ENCODE measurements around the gene ZC3H7B. TPM values are rescaled to one million over a fixed set of nuclear protein-coding genes. Genes with fewer than 3 reads are reported as not detected.

The ZC3H7B gene
- total RNA-seq, 1 donor from 2014 or later: 66.7 TPM

DNA sequence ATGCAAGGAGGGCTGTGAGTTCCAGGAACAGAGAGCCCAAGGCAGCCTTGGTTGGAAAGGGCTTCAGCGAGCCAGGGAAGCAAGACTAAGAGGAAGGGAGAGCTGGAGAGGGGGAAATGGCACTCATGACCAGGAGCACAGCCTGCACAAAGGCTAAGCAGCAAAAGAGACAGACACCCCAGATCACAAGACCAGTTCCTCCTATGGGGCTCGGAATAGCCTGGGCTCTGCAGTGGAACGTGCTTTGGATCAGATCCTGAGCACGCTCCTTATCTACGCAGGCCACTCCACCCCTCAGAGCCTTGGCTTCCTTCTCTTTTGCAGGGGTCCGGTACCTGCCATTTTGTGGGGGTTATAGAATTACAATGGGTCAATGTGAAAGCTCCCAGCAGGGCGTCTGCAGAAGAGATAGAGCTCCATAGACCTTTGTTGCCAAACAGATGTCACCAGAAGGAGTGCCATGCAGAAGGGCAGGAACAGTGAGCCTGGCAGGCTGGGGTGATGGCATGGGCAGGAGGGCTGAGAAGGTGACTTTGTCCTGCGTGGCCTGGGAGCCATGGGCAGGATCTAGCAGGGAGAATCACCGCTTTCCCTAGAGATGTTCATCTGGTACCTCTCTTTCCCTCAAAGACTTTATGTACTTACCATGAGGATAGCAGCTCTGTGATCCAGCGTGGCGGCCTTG, 33.8 kb downstream of the ZC3H7B start:
- Histone ChIP-seq H3K9ac (ENCODE audit: low read length) (no peak overlapping the region), H4K20me1 (ENCODE audit: insufficient read depth, low read length) (peaks cover 4% of the 10 kb centered on the region), H3K4me3 (ENCODE audit: insufficient read depth, low read depth, low read length) (no peak overlapping the region), H3K27me3 (ENCODE audit: insufficient read depth, low read length) (no peaks in the 10 kb centered on the region), H3K9me3 (ENCODE audit: insufficient read depth, low read depth, low read length) (no peaks in the 10 kb centered on the region), H3K36me3 (ENCODE audit: insufficient read depth, low read length) (peaks cover 15% of the 10 kb centered on the region), H3K79me2 (ENCODE audit: insufficient read depth, low read length) (no peaks in the 10 kb centered on the region), H3K27ac (ENCODE audit: low read depth, low read length) (no peak overlapping the region), H3K4me1 (ENCODE audit: insufficient read depth, low read length) (no peaks in the 10 kb centered on the region), H2AFZ (ENCODE audit: low read depth, low read length) (no peak overlapping the region), H3K4me2 (ENCODE audit: low read length) (no peak overlapping the region)
- no peaks in the 10 kb centered on the region for H3K4me1 Mint-ChIP-seq (ENCODE audit: low read depth, unreplicated experiment)
- DNase-seq (ENCODE audit: low read depth) (no peak), FAIRE-seq (no peak)
- no peaks in the 10 kb centered on the region for H3K27me3 Mint-ChIP-seq (ENCODE audit: low read depth, unreplicated experiment)
- no peaks in the 10 kb centered on the region for H3K9me3 Mint-ChIP-seq (ENCODE audit: unreplicated experiment)
- peaks cover 17% of the 10 kb centered on the region for H3K36me3 Mint-ChIP-seq (ENCODE audit: low read depth, unreplicated experiment)
- TF ChIP-seq EZH2 (IDR thresholded peaks at IDR 0.05; ENCODE audit: insufficient read depth, low read length): no peak
- TF ChIP-seq, protein P1, sequence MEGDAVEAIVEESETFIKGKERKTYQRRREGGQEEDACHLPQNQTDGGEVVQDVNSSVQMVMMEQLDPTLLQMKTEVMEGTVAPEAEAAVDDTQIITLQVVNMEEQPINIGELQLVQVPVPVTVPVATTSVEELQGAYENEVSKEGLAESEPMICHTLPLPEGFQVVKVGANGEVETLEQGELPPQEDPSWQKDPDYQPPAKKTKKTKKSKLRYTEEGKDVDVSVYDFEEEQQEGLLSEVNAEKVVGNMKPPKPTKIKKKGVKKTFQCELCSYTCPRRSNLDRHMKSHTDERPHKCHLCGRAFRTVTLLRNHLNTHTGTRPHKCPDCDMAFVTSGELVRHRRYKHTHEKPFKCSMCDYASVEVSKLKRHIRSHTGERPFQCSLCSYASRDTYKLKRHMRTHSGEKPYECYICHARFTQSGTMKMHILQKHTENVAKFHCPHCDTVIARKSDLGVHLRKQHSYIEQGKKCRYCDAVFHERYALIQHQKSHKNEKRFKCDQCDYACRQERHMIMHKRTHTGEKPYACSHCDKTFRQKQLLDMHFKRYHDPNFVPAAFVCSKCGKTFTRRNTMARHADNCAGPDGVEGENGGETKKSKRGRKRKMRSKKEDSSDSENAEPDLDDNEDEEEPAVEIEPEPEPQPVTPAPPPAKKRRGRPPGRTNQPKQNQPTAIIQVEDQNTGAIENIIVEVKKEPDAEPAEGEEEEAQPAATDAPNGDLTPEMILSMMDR (IDR thresholded peaks at IDR 0.05; ENCODE audit: insufficient read depth, low read depth, low read length): no peak
- no peak overlapping the region for H3K27ac Mint-ChIP-seq (ENCODE audit: unreplicated experiment)
- H3K4me3 Mint-ChIP-seq (ENCODE audit: unreplicated experiment): no peak overlapping the region

DNA sequence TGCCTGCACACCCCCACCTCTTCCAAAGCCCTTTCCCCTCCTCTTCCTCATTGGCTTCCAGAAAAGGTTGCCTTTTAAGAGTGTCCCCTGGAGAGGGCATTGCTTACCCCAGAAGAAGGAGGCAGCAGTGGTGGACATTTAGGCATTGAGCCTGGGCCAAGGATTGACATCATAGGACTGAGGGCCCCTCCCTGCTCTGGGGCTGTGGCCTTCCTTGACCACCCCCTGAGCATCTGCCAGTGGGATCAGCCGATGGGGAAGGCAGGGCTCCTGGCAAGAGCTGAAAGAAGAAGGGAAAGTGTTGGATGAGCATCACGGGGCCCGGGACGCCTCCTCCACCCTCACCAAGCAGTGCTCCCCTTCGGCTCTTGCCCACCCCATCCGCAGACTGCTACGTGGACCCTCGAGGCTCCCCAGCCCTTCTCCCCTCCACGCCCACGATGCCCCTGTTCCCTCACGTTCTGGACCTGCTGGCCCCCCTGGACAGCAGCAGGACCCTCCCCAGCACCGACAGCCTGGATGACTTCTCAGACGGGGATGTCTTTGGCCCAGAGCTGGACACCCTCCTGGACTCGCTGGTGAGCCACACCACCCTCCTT, 37.4 kb downstream of the ZC3H7B start:
- FAIRE-seq: no peak
- H3K36me3 ChIP-seq (ENCODE audit: insufficient read depth, low read length): peaks cover 4% of the 10 kb centered on the region

More for the DNA sequence above, 37.4 kb downstream of the ZC3H7B start:
- TF ChIP-seq, protein P1 (IDR thresholded peaks at IDR 0.05; ENCODE audit: insufficient read depth, low read depth, low read length): no peak
- no peak for TF ChIP-seq EZH2 (IDR thresholded peaks at IDR 0.05; ENCODE audit: insufficient read depth, low read length)
- Histone ChIP-seq H3K4me3 (ENCODE audit: insufficient read depth, low read depth, low read length) (no peak overlapping the region), H3K4me2 (ENCODE audit: low read length) (no peak overlapping the region), H4K20me1 (ENCODE audit: insufficient read depth, low read length) (no peaks in the 10 kb centered on the region), H2AFZ (ENCODE audit: low read depth, low read length) (no peak overlapping the region), H3K9ac (ENCODE audit: low read length) (no peak overlapping the region), H3K4me1 (ENCODE audit: insufficient read depth, low read length) (no peaks in the 10 kb centered on the region), H3K79me2 (ENCODE audit: insufficient read depth, low read length) (no peaks in the 10 kb centered on the region), H3K9me3 (ENCODE audit: insufficient read depth, low read depth, low read length) (no peaks in the 10 kb centered on the region), H3K27me3 (ENCODE audit: insufficient read depth, low read length) (no peaks in the 10 kb centered on the region), H3K27ac (ENCODE audit: low read depth, low read length) (no peak overlapping the region)
- Mint-ChIP-seq H3K27ac (ENCODE audit: unreplicated experiment) (no peak overlapping the region), H3K4me1 (ENCODE audit: low read depth, unreplicated experiment) (peaks cover 2% of the 10 kb centered on the region), H3K27me3 (ENCODE audit: low read depth, unreplicated experiment) (no peaks in the 10 kb centered on the region), H3K9me3 (ENCODE audit: unreplicated experiment) (no peaks in the 10 kb centered on the region), H3K4me3 (ENCODE audit: unreplicated experiment) (no peak overlapping the region), H3K36me3 (ENCODE audit: low read depth, unreplicated experiment) (peaks cover 15% of the 10 kb centered on the region)
- no peak for DNase-seq (ENCODE audit: low read depth)
